Measurements from ENCODE around the gene MPP2.
"Not testable (repeated sequence)": the region's sequence is repeated elsewhere in the genome, so short reads cannot be mapped to it uniquely, and the experiment has no call there.

MPP2 gene

DNA sequence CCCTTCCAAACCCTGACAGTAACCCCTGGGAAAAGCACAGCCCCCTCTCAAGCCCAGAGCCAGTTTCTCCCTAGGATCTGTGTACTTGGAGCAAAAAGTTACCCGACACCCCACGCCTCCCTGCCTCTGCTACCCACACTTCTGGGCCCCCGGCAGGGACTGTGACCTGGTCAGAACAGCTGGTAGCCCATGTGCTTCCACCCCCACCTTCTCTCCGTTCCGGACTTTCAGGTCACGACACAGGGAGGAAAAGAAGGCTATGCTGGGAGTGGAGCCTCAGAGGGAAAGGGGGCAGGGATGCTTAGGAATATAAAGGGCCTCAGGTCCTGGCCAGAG is 28.6 kb upstream of the MPP2 start:
- Histone ChIP-seq H3K4me3 (ENCODE audit: low read depth, low read length) (no peak overlapping the region), H3K9me3 (ENCODE audit: severe bottlenecking) (peaks cover 2% of the 10 kb centered on the region), H3K27me3 (ENCODE audit: insufficient read depth, low read depth, severe bottlenecking) (peaks cover 2% of the 10 kb centered on the region), H3K27ac (no peak overlapping the region), H3K36me3 (no peaks in the 10 kb centered on the region)
- no peak for DNase-seq
- TF ChIP-seq, protein P1, sequence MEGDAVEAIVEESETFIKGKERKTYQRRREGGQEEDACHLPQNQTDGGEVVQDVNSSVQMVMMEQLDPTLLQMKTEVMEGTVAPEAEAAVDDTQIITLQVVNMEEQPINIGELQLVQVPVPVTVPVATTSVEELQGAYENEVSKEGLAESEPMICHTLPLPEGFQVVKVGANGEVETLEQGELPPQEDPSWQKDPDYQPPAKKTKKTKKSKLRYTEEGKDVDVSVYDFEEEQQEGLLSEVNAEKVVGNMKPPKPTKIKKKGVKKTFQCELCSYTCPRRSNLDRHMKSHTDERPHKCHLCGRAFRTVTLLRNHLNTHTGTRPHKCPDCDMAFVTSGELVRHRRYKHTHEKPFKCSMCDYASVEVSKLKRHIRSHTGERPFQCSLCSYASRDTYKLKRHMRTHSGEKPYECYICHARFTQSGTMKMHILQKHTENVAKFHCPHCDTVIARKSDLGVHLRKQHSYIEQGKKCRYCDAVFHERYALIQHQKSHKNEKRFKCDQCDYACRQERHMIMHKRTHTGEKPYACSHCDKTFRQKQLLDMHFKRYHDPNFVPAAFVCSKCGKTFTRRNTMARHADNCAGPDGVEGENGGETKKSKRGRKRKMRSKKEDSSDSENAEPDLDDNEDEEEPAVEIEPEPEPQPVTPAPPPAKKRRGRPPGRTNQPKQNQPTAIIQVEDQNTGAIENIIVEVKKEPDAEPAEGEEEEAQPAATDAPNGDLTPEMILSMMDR (IDR thresholded peaks at IDR 0.05; ENCODE audit: low read depth, low read length): no peak

DNA sequence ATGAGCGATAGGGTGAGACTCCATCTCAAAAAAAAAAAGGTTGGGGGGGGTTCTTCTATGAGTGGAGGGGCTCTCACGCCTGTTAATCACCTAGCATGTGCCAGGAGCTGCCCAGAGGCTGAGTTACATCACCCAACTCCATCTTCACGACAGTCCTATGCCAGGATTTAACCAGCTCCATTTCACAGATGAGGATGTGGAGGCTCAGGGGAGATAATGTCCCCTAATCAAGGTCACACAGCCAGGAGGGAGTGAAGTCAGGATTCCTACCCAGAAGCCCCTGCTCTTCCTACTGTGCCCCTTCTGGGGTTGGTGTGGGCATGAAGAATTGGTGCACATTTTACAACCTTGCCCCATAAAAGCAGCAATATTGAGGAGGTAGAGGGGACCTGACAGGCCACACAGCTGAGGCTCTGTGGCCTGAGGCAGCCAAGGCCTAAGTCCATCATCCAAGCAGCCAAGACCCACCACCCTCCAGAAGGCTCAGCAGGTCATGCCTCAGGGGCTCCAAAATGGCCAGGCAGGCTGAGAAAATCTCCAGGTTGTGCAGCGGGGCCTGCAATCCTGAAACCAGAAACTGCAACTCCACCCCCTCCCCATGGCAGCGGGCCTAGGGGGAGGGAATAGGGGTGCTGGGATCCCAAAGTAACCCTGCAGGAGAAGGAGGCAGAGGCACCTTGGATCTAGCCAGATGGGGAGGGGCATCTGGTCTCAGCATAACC is 28.0 kb upstream of the MPP2 start:
- no peak for DNase-seq
- TF ChIP-seq, protein P1 (IDR thresholded peaks at IDR 0.05; ENCODE audit: low read depth, low read length): no peak
- Histone ChIP-seq H3K9me3 (ENCODE audit: severe bottlenecking) (peaks cover 2% of the 10 kb centered on the region), H3K36me3 (no peaks in the 10 kb centered on the region), H3K27me3 (ENCODE audit: insufficient read depth, low read depth, severe bottlenecking) (peaks cover 2% of the 10 kb centered on the region), H3K27ac (no peak overlapping the region), H3K4me3 (ENCODE audit: low read depth, low read length) (no peak overlapping the region)

DNA sequence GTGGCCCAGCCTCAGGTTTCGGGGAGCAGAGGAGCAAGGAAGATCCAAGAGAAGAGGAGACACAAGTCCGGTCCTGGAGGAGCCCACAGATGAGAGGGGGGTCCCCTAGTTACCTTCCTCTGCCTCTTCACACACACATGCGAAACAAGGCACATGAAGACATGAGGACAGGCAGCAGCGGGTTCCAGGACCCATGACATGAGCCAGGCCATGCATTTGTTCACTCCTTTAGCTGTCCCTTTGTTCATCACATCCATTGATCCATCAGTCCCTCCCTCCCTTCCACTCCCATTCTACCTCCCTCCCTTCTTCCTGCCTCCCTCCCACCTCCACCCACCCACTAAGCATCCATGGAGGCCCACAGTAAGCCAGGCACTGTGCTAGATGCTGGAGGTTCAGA is 25.6 kb upstream of the MPP2 start:
- H3K4me3 ChIP-seq (ENCODE audit: low read depth, low read length): no peak overlapping the region
- H3K27me3 ChIP-seq (ENCODE audit: insufficient read depth, low read depth, severe bottlenecking): peaks cover 7% of the 10 kb centered on the region
- TF ChIP-seq, protein P1 (IDR thresholded peaks at IDR 0.05; ENCODE audit: low read depth, low read length): no peak
- peaks cover 2% of the 10 kb centered on the region for H3K9me3 ChIP-seq (ENCODE audit: severe bottlenecking)
- no peaks in the 10 kb centered on the region for H3K36me3 ChIP-seq
- H3K27ac ChIP-seq: no peak overlapping the region
- no peak for DNase-seq

DNA sequence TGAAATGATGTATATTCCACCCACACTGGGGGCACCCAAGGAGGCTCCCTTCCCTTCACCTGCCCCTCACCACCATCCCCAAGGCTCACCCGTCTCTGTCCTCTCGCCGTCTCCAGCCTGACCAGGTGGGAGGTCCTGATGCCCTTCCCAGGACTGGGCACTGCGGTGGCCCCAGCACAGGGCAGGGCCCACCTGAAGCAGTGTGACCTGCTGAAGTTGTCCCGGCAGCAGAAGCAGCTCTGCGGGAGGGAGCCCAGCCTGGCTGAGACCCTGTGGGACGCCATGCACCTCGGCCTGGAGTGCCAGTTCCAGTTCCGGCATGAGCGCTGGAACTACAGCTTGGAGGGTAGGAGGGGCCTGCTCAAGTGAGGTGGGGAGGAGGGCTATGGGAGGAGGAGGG is 25.0 kb upstream of the MPP2 start:
- Histone ChIP-seq H3K9me3 (ENCODE audit: severe bottlenecking) (peaks cover 2% of the 10 kb centered on the region), H3K36me3 (no peaks in the 10 kb centered on the region), H3K4me3 (ENCODE audit: low read depth, low read length) (no peak overlapping the region), H3K27me3 (ENCODE audit: insufficient read depth, low read depth, severe bottlenecking) (peaks cover 10% of the 10 kb centered on the region), H3K27ac (no peak overlapping the region)
- TF ChIP-seq, protein P1 (IDR thresholded peaks at IDR 0.05; ENCODE audit: low read depth, low read length): no peak
- no peak for DNase-seq

DNA sequence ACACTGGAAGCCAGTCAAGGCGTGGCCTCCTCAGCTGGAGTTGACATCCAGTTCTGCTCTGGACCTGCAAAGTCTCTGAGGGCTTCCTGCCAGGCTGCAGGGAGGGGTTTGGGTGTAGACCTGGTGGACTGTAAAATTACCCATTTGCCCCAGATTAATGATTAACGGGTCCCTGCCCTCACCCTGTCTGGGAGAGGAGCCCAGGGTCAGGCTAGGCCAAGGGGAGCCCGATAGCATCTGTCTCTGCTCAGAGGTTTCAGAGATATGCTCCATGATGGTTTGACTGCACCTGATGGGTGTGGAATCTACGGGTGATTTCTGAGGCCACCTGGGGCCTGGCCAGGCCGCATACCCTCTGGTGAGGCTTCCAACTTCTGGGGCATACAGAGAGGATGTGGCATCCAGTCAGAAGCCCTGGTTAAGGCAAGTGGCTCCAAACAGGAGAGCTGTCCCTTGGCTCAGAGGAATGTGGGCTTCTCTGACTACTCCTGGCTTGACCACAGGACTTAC is 23.8 kb upstream of the MPP2 start:
- H3K9me3 ChIP-seq (ENCODE audit: severe bottlenecking): peaks cover 4% of the 10 kb centered on the region
- TF ChIP-seq, protein P1 (IDR thresholded peaks at IDR 0.05; ENCODE audit: low read depth, low read length): no peak
- no peak overlapping the region for H3K27ac ChIP-seq
- H3K36me3 ChIP-seq: no peaks in the 10 kb centered on the region
- DNase-seq: no peak
- no peak overlapping the region for H3K4me3 ChIP-seq (ENCODE audit: low read depth, low read length)
- peaks cover 20% of the 10 kb centered on the region for H3K27me3 ChIP-seq (ENCODE audit: insufficient read depth, low read depth, severe bottlenecking)

DNA sequence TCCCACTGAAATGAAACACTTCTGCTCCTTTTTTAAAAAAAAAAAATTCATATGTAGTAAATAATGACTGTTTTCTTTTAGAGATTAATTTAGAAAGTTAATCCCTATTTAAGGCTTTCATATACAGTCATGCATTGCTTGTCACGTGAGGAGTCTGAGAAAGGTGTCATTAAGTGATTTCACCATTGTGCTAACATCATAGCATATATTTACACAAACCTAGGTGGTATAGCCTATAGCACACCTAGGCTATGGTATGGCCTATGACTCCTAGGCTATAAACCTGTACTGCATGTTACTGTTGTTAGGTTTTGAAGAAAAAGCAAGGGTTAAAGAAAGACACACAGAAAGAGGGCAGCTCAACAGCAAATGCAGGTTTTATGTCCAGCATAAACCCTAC is 21.3 kb upstream of the MPP2 start:
- DNase-seq: no peak
- no peak overlapping the region for H3K27ac ChIP-seq
- H3K27me3 ChIP-seq (ENCODE audit: insufficient read depth, low read depth, severe bottlenecking): peaks cover 41% of the 10 kb centered on the region
- peaks cover 19% of the 10 kb centered on the region for H3K9me3 ChIP-seq (ENCODE audit: severe bottlenecking)
- H3K4me3 ChIP-seq (ENCODE audit: low read depth, low read length): no peak overlapping the region
- no peaks in the 10 kb centered on the region for H3K36me3 ChIP-seq
- TF ChIP-seq, protein P1 (IDR thresholded peaks at IDR 0.05; ENCODE audit: low read depth, low read length): no peak

DNA sequence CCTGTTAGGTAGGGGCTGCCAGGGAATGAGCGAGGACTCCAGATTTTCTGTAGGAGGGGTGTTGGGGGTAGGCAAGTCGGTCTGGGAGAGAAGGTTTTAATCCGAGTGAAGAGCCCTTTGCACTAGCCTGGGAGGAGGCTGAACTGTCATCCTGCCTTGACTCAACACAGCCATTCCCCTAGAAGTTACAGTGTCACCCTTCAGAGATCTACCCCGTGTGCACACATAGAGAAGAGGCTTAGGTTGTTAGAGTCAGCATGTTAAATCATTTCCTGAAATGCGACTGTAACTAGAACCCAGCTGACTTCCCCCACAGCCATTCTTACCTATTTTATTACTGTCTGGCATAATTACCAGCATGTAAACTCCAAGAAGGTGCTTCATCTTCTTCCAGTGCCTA is 20.6 kb upstream of the MPP2 start:
- peaks cover 41% of the 10 kb centered on the region for H3K27me3 ChIP-seq (ENCODE audit: insufficient read depth, low read depth, severe bottlenecking)
- DNase-seq, H3K27ac ChIP-seq, H3K36me3 ChIP-seq: not testable (repeated sequence)
- peaks cover 19% of the 10 kb centered on the region for H3K9me3 ChIP-seq (ENCODE audit: severe bottlenecking)
- H3K4me3 ChIP-seq (ENCODE audit: low read depth, low read length): peak overlapping the region; percentile 43

Measured in WERI-Rb-1 (cell line).